HCT116 (cell line): ENCODE measurements around the gene LRP11.

Experiments used
- ATF3 ChIP-seq: IDR thresholded peaks from 2 replicates; pipeline ENCODE4 v1.6.1; 2012
- CEBPB ChIP-seq: IDR thresholded peaks from 2 replicates; pipeline ENCODE4 v1.6.1; 2012; ENCODE audit warnings: low read depth
- CTCF ChIP-seq, 3 experiments: fragments of 200-600 bp in 1 of 3; sonication (generic) in 1 of 3; IDR thresholded peaks in 2 of 3; conservative IDR thresholded peaks in 1 of 3; 2 replicates each; pipeline ENCODE4 v1.5.1; 2012 to 2017; ENCODE audit warnings: low read depth in 2 of 3, low read length in 2 of 3, antibody characterized with exemption in 1 of 3, borderline replicate concordance in 1 of 3, control low read depth in 1 of 3, mild to moderate bottlenecking in 1 of 3, mixed read lengths in 1 of 3, mixed run types in 1 of 3, moderate library complexity in 1 of 3; ENCODE audit not compliant: insufficient read depth in 1 of 3
- EGR1 ChIP-seq: IDR thresholded peaks from 2 replicates; pipeline ENCODE4 v1.6.1; 2012; ENCODE audit warnings: low read depth
- EZH2 ChIP-seq: fragments of 200-600 bp; sonication (generic); IDR thresholded peaks from 2 replicates; pipeline ENCODE4 v1.6.1; 2017; ENCODE audit warnings: antibody characterized with exemption, mixed run types
- EZH2phosphoT487 ChIP-seq: fragments of 200-600 bp; IDR thresholded peaks from 2 replicates; pipeline ENCODE4 v1.6.1; 2018; ENCODE audit warnings: antibody characterized with exemption, borderline replicate concordance
- JUND ChIP-seq: IDR thresholded peaks from 2 replicates; pipeline ENCODE4 v1.6.1; 2012
- MAX ChIP-seq: IDR thresholded peaks from 2 replicates; pipeline ENCODE4 v1.6.1; 2012
- POLR2A ChIP-seq: IDR thresholded peaks from 2 replicates; pipeline ENCODE4 v1.7.0; 2011; ENCODE audit warnings: borderline replicate concordance; ENCODE audit not compliant: insufficient read depth, insufficient read length; ENCODE audit errors: extremely low read depth
- RAD21 ChIP-seq: IDR thresholded peaks from 2 replicates; pipeline ENCODE4 v1.6.1; 2012; ENCODE audit warnings: low read depth, mild to moderate bottlenecking
- REST ChIP-seq: IDR thresholded peaks from 2 replicates; pipeline ENCODE4 v1.6.1; 2012; ENCODE audit warnings: low read depth
- SRF ChIP-seq: IDR thresholded peaks from 2 replicates; pipeline ENCODE4 v1.6.1; 2012; ENCODE audit warnings: low read depth
- YY1 ChIP-seq: IDR thresholded peaks from 2 replicates; pipeline ENCODE4 v1.6.1; 2011; ENCODE audit warnings: low read length, low read depth, moderate library complexity, mild to moderate bottlenecking; ENCODE audit not compliant: insufficient replicate concordance; ENCODE audit errors: extremely low read depth
- ZNF274 ChIP-seq: fragments of 200-500 bp; sonication (Bioruptor generic); IDR thresholded peaks from 2 replicates; pipeline ENCODE4 v1.6.1; 2014; ENCODE audit warnings: mild to moderate bottlenecking, low read depth, low read length, inconsistent platforms

GRCh38 chr6:149847939-149848267, 16.3 kb downstream of the LRP11 start:
- TF ChIP-seq CTCF (IDR thresholded peaks at IDR 0.05 in 2 of 3, conservative IDR thresholded peaks at IDR 0.05 in 1 of 3; ENCODE audit: borderline replicate concordance in 1 of 3, insufficient read depth in 1 of 3, low read depth in 2 of 3, low read length in 2 of 3) (no peak), EZH2phosphoT487 (no peak), JUND (no peak), ATF3 (no peak), EGR1 (no peak), POLR2A (no peak), REST (no peak), EZH2 (no peak), RAD21 (no peak), YY1 (no peak), MAX (no peak), ZNF274 (no peak), CEBPB (no peak; the same call in 1 of the 2 replicates), SRF (no peak)
